GM12878 (cell line): Measurements from ENCODE around the gene SRPK2. TPM values are rescaled to one million over a fixed set of nuclear protein-coding genes. Genes with fewer than 3 reads are reported as not detected.

Experiments
- ATAC-seq: fragments of 200-7000 bp; cut with Tn5 transposase; 3 replicates; pipeline ENCODE4 v1.9.1; 2020; ENCODE audit warnings: mild to moderate bottlenecking, moderate library complexity
- BruUV-seq: library from RNA; stranded (reverse); fragments of 400-500 nt; replicated peaks from 2 replicates; lab custom pipeline; 2021; lab: Mats Ljungman, UMichigan
- CTCF ChIA-PET: fragments of 300-600 bp; sonication (Branson Sonifier 250); formaldehyde crosslinking; extraction: SDS; loops from one replicate; lab custom pipeline; 2021; ENCODE audit warnings: inconsistent platforms; lab: Yijun Ruan, JAX
- POLR2A ChIA-PET: fragments of 350-600 bp; formaldehyde crosslinking; extraction: SDS; loops from one replicate; lab custom pipeline; 2021; ENCODE audit warnings: inconsistent platforms; lab: Charles Lee
- RAD21 ChIA-PET: fragments of 300-600 bp; sonication (Branson Sonifier 250); formaldehyde crosslinking; loops from one replicate; lab custom pipeline; 2023; ENCODE audit warnings: antibody characterized with exemption; ENCODE audit not compliant: unreplicated experiment; lab: Charles Lee
- SMC1A ChIA-PET: fragments of 300-600 bp; sonication (Branson Sonifier 250); formaldehyde crosslinking; loops from one replicate; lab custom pipeline; 2023; ENCODE audit not compliant: unreplicated experiment, uncharacterized antibody; lab: Charles Lee
- DNase-seq: peaks from one replicate; pipeline ENCODE4 v3.0.0-alpha.2; 2011; ENCODE audit warnings: low read depth, low spot score
- FAIRE-seq: peaks from 3 replicates; lab custom pipeline; 2011; peaks lifted over from hg19 to GRCh38; lab: Jason Lieb, UNC
- H2AFZ ChIP-seq: 2 replicates; pipeline ENCODE4 v1.6.0; 2011; ENCODE audit warnings: low read depth, low read length, control low read depth; ENCODE audit not compliant: control insufficient read depth
- H3K27ac ChIP-seq: 2 replicates; pipeline ENCODE4 v1.5.1; 2011; ENCODE audit warnings: control low read depth; ENCODE audit not compliant: control insufficient read depth, insufficient read depth
- H3K27me3 ChIP-seq, 2 experiments: replicated peaks in 1 of 2; 2 replicates each; pipeline versions ENCODE4 v1.6.0 to v1.6.1; 2011; ENCODE audit warnings: low read length in 1 of 2; ENCODE audit not compliant: control insufficient read depth in 2 of 2, insufficient read depth in 2 of 2
- H3K36me3 ChIP-seq, 2 experiments: 2 replicates each; pipeline ENCODE4 v1.5.1; 2011; ENCODE audit warnings: low read length in 1 of 2; ENCODE audit not compliant: control insufficient read depth in 2 of 2, insufficient read depth in 2 of 2
- H3K4me1 ChIP-seq: 2 replicates; pipeline ENCODE4 v1.6.1; 2011; ENCODE audit warnings: mild to moderate bottlenecking, low read length, moderate library complexity, mixed read lengths; ENCODE audit not compliant: control insufficient read depth, insufficient read depth
- H3K4me2 ChIP-seq: 2 replicates; pipeline ENCODE4 v1.6.0; 2011; ENCODE audit warnings: control low read depth; ENCODE audit not compliant: control insufficient read depth, insufficient read depth
- H3K4me3 ChIP-seq: fragments of 200-600 bp; sonication (generic); 2 replicates; pipeline ENCODE4 v1.5.1; 2016
- H3K79me2 ChIP-seq: 2 replicates; pipeline ENCODE4 v1.6.0; 2011; ENCODE audit warnings: low read length; ENCODE audit not compliant: control insufficient read depth, insufficient read depth
- H3K9ac ChIP-seq: 2 replicates; pipeline ENCODE4 v1.8.0; 2011; ENCODE audit warnings: low read length, control low read depth, mixed read lengths; ENCODE audit not compliant: control insufficient read depth, insufficient read depth
- H3K9me3 ChIP-seq: replicated peaks from 3 replicates; pipeline ENCODE4 v1.5.1; 2011; ENCODE audit warnings: mild to moderate bottlenecking, low read length; ENCODE audit not compliant: control insufficient read depth, insufficient read depth
- H4K20me1 ChIP-seq: 2 replicates; pipeline ENCODE4 v1.6.0; 2011; ENCODE audit not compliant: control insufficient read depth, insufficient read depth
- ATF7 ChIP-seq: fragments of 450-650 bp; IDR thresholded peaks from 2 replicates; pipeline ENCODE4 v1.6.1; 2016; ENCODE audit warnings: low read depth, mild to moderate bottlenecking
- BHLHE40 ChIP-seq, 2 experiments: fragments of 450-650 bp in 1 of 2; IDR thresholded peaks; 2 replicates each; pipeline ENCODE4 v1.6.1; 2011 to 2017; ENCODE audit warnings: low read depth in 2 of 2, borderline replicate concordance in 1 of 2, improper control_type of control experiment in 1 of 2, low read length in 1 of 2, mild to moderate bottlenecking in 1 of 2
- POLR2A ChIP-seq: IDR thresholded peaks from 2 replicates; pipeline ENCODE4 v1.6.1; 2011; ENCODE audit warnings: low read depth, mild to moderate bottlenecking, low read length
- RAD51 ChIP-seq: fragments of 450-650 bp; IDR thresholded peaks from 2 replicates; pipeline ENCODE4 v1.6.1; 2016; ENCODE audit warnings: moderate library complexity, mild to moderate bottlenecking, inconsistent platforms
- SMARCA5 ChIP-seq: fragments of 450-650 bp; IDR thresholded peaks from 2 replicates; pipeline ENCODE4 v1.6.1; 2017; ENCODE audit warnings: mild to moderate bottlenecking
- ZNF384 ChIP-seq: IDR thresholded peaks from 2 replicates; pipeline ENCODE4 v1.6.1; 2012; ENCODE audit warnings: low read depth, mild to moderate bottlenecking, low read length, improper control_type of control experiment, borderline replicate concordance
- ZSCAN29 ChIP-seq: fragments of 450-650 bp; IDR thresholded peaks from 2 replicates; pipeline ENCODE4 v1.6.1; 2017; ENCODE audit warnings: mild to moderate bottlenecking, moderate library complexity
- WGBS: methylation state at CpG from one replicate; pipeline ENCODE4 v1.1.6; 2016; ENCODE audit warnings: low lambda C conversion rate; ENCODE audit not compliant: insufficient replicate concordance, insufficient coverage; ENCODE audit errors: missing lambda C conversion rate; 5-methylcytosine and 5-hydroxymethylcytosine counted together
- in situ Hi-C: fragments of 300-500 bp; cut with MboI; formaldehyde crosslinking; loops from 9 replicates; pipeline ENCODE4 v1.14.3; 2018; ENCODE audit warnings: mixed read lengths
- intact Hi-C: fragments of 100-400 bp; cut with micrococcal nuclease; formaldehyde crosslinking; loops from one replicate; pipeline ENCODE4 v1.14.2; 2022; ENCODE audit not compliant: unreplicated experiment
- polyA plus RNA-seq, 11 experiments: library from polyadenylated mRNA; depleted of rRNA in 4 of 11; unstranded in 6 of 11; stranded (reverse) in 5 of 11; fragments of >200 nt; fragmentation: Nextera tagmentation in 4 of 11; fragmentation: Illumina TruSeq in 1 of 11; extraction: Ambion mirVana in 4 of 11; extraction: Trizol in 1 of 11; gene quantifications; 1 replicate in 1 of 11; 2 replicates in 10 of 11; pipeline versions ENCODE4 v1.2.1 to v1.2.3, GENCODE V29; 2011 to 2016; ENCODE audit warnings: inconsistent platforms in 2 of 11, missing spikeins in 2 of 11, low read depth in 1 of 11
- total RNA-seq, 4 experiments: library from RNA; depleted of rRNA in 3 of 4; stranded (reverse); fragments of >200 nt in 3 of 4; fragmentation: Illumina TruSeq in 1 of 4; extraction: Trizol in 1 of 4; gene quantifications; 2 replicates each; pipeline versions ENCODE4 v1.2.1 to v1.2.3, GENCODE V29; 2013 to 2021
- TF ChIP-seq, protein P1 (sequence below): fragments of 450-650 bp; IDR thresholded peaks from 2 replicates; pipeline ENCODE4 v1.6.1; 2017; ENCODE audit warnings: low read depth, mild to moderate bottlenecking, moderate library complexity
- TF ChIP-seq, protein P2 (sequence below): fragments of 450-650 bp; conservative IDR thresholded peaks from 2 replicates; pipeline ENCODE4 v1.6.1; 2017; ENCODE audit warnings: mild to moderate bottlenecking, moderate library complexity
- TF ChIP-seq, protein P3 (sequence below): fragments of 450-650 bp; formaldehyde crosslinking; IDR thresholded peaks from 2 replicates; pipeline ENCODE4 v1.5.0; 2022; ENCODE audit warnings: mild to moderate bottlenecking, missing genetic modification characterization

Gene SRPK2
- total and polyA plus RNA-seq, 10 of the 15 experiments (the other 5 are each of a cell fraction or from before 2014, with no cell fraction given), result 13.2 to 32.8 (median 24.5) TPM

DNA sequence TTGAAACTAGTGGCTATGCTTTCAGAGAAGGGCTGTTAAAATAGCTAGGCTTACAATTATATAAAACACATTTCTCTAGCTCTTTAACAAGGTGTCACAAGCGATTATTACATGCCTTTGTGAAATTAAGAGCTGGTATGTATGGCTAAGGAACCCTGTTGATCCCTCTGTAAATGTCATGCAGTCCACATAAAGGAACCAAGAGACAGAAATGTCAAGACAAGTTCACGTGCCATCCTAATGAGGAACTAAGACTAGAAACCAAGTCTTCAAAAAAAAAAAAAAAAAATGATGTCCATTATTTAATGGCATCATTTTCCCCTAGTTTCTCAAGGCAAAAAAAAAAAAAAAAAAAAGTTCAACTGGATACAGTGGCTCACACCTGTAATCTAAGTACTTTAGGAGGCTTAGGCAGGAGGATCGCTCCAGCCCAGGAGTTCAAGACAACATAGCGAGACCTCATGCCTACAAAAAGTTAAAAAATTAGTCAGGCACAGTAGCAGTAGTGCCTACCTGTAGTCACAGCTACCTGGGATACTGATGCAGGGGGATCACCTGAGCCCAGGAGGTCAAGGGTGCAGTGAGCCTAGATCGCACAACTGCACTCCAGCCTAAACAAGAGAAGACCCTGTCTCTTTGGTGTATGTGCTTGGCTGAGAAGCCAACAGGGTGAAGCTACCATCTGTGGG, 63.4 kb downstream of the SRPK2 start:
- peak overlapping the region; percentile 29; the same call in 1 of the 2 replicates for H3K27ac ChIP-seq
- no peaks in the 10 kb centered on the region for H3K36me3 ChIP-seq
- 69% methylated on average over 5 of the region's 5 CpGs for WGBS
- SMC1A ChIA-PET, result interaction anchor here (0.8 to 2.1 kb wide), 8 partner anchors 9 to 344 kb away, joined by 3 to 6 read pairs (median 4); no protein-coding TSS in a partner anchor
- no peak overlapping the region for H3K9ac ChIP-seq
- BruUV-seq, result no TSS peak
- intact Hi-C loops (no loop called here), in situ Hi-C loops (no loop called here)
- TF ChIP-seq ZSCAN29, result no peak
- no peak; the same call in 1 of the 2 replicates for TF ChIP-seq RAD51
- TF ChIP-seq, protein P1, sequence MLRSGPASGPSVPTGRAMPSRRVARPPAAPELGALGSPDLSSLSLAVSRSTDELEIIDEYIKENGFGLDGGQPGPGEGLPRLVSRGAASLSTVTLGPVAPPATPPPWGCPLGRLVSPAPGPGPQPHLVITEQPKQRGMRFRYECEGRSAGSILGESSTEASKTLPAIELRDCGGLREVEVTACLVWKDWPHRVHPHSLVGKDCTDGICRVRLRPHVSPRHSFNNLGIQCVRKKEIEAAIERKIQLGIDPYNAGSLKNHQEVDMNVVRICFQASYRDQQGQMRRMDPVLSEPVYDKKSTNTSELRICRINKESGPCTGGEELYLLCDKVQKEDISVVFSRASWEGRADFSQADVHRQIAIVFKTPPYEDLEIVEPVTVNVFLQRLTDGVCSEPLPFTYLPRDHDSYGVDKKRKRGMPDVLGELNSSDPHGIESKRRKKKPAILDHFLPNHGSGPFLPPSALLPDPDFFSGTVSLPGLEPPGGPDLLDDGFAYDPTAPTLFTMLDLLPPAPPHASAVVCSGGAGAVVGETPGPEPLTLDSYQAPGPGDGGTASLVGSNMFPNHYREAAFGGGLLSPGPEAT, result 0 out of 2 replicates have a peak, but pooled peaks have one; percentile 18
- TF ChIP-seq BHLHE40 (IDR thresholded peaks at IDR 0.05; ENCODE audit: borderline replicate concordance in 1 of 2, low read depth in 2 of 2, low read length in 1 of 2), result peak; percentile 84 to 95
- TF ChIP-seq, protein P2, sequence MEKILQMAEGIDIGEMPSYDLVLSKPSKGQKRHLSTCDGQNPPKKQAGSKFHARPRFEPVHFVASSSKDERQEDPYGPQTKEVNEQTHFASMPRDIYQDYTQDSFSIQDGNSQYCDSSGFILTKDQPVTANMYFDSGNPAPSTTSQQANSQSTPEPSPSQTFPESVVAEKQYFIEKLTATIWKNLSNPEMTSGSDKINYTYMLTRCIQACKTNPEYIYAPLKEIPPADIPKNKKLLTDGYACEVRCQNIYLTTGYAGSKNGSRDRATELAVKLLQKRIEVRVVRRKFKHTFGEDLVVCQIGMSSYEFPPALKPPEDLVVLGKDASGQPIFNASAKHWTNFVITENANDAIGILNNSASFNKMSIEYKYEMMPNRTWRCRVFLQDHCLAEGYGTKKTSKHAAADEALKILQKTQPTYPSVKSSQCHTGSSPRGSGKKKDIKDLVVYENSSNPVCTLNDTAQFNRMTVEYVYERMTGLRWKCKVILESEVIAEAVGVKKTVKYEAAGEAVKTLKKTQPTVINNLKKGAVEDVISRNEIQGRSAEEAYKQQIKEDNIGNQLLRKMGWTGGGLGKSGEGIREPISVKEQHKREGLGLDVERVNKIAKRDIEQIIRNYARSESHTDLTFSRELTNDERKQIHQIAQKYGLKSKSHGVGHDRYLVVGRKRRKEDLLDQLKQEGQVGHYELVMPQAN, result no peak
- peak; percentile 82 for TF ChIP-seq ZNF384
- no peak for TF ChIP-seq POLR2A
- TF ChIP-seq, protein P3, sequence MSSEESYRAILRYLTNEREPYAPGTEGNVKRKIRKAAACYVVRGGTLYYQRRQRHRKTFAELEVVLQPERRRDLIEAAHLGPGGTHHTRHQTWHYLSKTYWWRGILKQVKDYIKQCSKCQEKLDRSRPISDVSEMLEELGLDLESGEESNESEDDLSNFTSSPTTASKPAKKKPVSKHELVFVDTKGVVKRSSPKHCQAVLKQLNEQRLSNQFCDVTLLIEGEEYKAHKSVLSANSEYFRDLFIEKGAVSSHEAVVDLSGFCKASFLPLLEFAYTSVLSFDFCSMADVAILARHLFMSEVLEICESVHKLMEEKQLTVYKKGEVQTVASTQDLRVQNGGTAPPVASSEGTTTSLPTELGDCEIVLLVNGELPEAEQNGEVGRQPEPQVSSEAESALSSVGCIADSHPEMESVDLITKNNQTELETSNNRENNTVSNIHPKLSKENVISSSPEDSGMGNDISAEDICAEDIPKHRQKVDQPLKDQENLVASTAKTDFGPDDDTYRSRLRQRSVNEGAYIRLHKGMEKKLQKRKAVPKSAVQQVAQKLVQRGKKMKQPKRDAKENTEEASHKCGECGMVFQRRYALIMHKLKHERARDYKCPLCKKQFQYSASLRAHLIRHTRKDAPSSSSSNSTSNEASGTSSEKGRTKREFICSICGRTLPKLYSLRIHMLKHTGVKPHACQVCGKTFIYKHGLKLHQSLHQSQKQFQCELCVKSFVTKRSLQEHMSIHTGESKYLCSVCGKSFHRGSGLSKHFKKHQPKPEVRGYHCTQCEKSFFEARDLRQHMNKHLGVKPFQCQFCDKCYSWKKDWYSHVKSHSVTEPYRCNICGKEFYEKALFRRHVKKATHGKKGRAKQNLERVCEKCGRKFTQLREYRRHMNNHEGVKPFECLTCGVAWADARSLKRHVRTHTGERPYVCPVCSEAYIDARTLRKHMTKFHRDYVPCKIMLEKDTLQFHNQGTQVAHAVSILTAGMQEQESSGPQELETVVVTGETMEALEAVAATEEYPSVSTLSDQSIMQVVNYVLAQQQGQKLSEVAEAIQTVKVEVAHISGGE (CRISPR knock-in tag), result no peak
- no peak for TF ChIP-seq SMARCA5
- peak; percentile 39; the same call in 1 of the 2 replicates for TF ChIP-seq ATF7
- RAD21 ChIA-PET, result interaction anchor here (0.6 to 1.3 kb wide), 4 partner anchors 17 to 231 kb away, joined by 3 to 4 read pairs (median 3); no protein-coding TSS in a partner anchor
- no peak overlapping the region for H3K4me3 ChIP-seq
- H3K4me1 ChIP-seq, result peaks cover 11% of the 10 kb centered on the region
- no peaks in the 10 kb centered on the region; the same call in 2 of the 3 replicates for H3K9me3 ChIP-seq
- no peak overlapping the region; the same call in 1 of the 2 replicates for H2AFZ ChIP-seq
- CTCF ChIA-PET, result interaction anchor here (0.6 to 0.8 kb wide), 3 partner anchors 10 to 345 kb away, joined by 3 read pairs; no protein-coding TSS in a partner anchor
- DNase-seq, result no peak
- POLR2A ChIA-PET, result interaction anchor here (0.7 to 1.5 kb wide), 2 partner anchors 57 to 292 kb away, joined by 3 to 4 read pairs; no protein-coding TSS in a partner anchor
- peaks cover 15% of the 10 kb centered on the region for H3K79me2 ChIP-seq
- no peak overlapping the region for H3K4me2 ChIP-seq
- no peak for FAIRE-seq
- ATAC-seq, result peak; percentile 91
- H3K27me3 ChIP-seq, result no peaks in the 10 kb centered on the region
- H4K20me1 ChIP-seq, result no peaks in the 10 kb centered on the region
